HG02678 (cell line): ENCODE results near the gene ASTN2.

ENCODE experiments used
- ATAC-seq: cut with Tn5 transposase; IDR thresholded peaks from one replicate; pipeline ENCODE4 v1.9.1; 2021; ENCODE audit warnings: mild to moderate bottlenecking, moderate library complexity; ENCODE audit not compliant: unreplicated experiment

Gene ASTN2

GRCh38 chr9:116414374-116414773 is 1000.5 kb downstream of the ASTN2 start:
- no peak for ATAC-seq

DNA sequence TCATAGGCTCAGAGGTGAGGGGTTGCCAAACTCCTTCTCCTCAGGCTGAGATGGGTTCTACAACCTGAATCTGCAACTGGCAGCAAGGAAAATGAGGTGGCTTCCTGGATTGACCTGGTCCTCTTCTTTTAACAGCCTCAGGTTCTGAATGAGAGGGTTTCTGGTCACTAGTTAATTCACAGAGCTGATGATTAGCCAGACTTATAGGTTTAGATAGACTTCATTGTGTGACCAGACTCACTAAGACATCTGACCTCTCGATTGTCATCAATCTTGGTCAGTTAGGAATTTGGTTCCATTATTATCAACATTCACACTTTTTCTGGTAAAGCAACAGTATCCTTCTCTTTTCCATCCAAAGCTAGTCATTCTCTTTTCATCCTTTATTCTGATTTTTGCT is 1003.4 kb downstream of the ASTN2 start:
- ATAC-seq: no peak

- ATAC-seq: no peak
Measured at GRCh38 chr9:116409638-116410037, 1005.2 kb downstream of the ASTN2 start.

- ATAC-seq: no peak
Measured at GRCh38 chr9:116409129-116409528, 1005.7 kb downstream of the ASTN2 start.

DNA sequence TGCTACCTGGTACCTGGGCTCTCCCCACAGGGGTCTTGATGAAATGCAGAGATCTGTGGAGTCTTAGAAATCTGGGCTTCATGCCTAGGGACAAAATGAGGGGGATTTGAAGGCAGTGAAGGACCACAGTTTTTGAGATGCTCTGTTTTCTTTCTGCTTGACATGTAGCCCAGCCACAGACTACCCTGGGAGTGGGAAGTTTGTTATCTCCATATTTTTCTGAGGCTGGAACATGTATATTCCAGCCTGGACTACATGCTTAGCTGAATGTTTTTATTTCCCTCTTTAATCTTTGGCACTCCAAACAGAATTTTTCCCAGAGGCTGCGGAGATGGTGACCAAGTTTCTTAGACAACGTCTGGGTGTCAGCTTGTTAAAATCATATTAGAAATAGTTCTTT is 1008.4 kb downstream of the ASTN2 start:
- ATAC-seq: no peak

GRCh38 chr9:116405321-116405720 is 1009.5 kb downstream of the ASTN2 start:
- ATAC-seq: no peak

DNA sequence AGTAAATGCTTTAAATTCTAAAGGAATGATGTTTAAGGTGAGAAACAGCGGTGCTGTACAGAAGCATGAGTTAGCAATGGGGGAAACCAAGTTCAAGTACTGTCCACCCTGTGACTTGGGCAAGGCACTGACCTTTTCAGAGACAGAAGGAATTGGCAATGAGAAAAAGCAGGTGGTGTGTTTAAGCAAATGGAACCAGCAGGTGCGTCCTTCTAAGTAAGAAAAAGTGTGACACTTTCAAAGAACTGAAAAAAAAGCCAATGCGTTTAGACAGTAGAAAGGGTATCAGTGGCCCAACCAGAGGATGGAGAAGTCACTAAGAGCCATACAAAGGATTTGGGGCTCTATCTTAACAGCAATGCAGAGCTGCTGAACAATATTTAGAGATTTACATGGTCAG is 1010.6 kb downstream of the ASTN2 start:
- no peak for ATAC-seq

DNA sequence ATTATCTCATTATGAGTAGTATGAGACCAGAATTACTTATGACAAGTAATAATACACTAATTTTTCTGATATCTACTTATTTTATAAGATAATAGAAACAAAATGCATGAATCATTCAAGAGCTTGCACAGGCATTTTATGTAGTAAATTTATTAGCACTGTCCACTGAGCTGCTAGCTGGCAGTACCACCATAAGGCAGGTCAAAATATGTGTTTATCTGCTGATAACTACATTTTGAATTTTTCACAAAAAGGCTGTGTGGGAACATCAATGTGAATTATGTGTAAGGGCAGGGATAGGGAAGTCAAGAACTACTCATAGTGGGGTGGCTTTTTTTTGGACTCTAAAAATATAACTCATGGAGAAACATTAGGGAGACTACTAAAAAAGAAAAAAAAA is 1011.7 kb downstream of the ASTN2 start:
- no peak for ATAC-seq

GRCh38 chr9:116395699-116396037 is 1019.2 kb downstream of the ASTN2 start:
- no peak for ATAC-seq

DNA sequence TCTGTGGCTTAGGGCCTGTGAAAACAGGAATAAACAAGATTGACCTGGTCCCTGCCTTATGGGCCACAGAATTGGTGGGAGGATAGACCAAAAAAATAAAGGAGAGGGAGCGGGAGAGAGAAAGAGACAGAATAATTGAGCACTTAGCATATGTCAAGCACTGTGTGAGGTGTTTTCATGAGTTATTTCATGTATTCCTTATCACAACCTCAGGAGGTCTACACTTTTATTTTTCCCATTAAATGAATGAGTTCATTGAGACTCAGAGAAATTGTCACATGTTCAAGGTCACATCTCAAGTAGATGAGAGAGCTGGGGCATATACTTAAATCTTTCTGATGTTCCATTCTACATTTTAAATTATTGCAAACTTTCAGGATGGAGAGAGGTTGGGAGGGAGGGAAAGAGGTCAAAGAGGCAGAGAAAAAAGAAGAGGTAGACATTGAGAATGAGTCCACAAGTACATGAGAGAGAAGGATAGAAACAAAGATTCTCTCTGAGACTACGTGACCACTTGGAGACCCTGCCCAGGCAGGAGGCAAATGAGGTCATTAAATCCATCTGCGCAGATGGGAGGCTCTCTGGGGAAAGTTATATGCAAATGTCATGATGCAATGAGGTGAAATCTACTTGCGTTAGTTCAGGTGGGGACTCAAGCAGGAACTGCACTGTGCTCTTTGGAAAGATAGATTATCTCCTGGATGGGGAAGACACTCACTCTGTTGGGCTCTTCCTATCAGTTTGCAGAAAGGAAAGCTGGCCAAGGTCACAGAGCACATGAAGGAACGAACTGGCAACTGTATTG is 1019.8 kb downstream of the ASTN2 start:
- ATAC-seq: no peak

DNA sequence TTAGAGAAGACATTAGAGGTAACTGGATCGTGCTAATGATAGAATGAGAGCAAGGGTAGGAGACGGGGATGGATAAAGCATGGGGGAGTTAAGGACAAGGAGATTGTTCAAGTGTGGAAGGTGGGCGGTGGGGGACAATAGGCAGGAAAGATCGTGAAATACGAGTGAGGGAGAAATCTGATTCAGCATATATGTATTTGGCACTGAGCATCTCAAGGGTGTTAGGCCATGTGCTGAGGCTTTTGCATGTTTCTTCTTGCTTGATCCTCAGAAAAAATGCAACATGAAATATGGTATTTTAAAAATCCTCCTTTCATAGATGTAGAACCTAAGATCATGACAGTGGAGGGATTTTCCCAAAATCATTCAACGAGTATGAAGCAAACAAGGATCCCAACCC is 1020.8 kb downstream of the ASTN2 start:
- ATAC-seq: no peak

DNA sequence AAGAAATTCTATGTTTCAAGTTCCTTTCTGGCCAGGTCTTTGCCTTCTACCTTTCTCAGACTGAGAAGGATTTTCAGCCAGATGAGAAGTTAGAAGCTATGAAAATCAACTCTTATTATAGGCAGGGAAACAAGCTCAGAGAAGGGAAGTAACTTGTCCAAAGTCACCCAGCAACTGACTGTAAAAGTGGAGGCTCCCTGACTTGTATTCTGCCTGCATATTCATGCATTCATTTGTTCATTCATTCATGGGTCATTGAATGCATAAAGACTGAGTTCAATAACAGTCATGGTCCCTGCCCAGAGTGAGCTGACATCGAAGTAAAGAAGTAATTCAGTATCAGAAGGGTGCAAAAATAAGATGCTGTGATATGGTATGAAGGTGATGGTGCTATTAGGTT is 1021.7 kb downstream of the ASTN2 start:
- ATAC-seq: no peak

DNA sequence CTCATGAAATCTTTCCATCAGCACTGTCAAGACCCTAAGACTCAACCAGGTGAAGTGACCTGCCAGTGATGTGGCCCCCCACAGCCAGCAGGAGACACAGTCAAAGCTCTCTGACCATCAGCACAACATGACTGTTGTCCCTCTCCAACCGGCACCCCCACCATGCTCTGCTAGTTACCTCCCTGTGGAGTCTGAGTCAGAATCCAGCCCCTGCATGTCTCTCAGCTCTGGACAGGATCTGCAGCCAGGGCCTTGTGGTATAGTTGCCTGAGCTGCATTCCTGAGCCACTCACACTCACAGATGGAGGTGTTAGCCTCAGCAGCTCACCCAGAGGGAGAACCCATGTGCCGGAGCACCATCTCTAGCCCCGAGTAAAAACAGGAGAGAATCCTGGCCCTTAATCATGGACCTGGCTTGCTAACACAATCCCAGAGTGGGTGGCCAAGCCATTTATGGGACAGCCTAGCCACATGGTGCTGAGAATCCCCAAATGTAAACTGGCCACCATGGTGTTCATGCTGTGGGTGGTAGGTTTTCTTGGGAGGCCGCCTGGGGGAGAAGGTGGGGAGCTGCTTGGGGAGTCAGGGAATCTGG is 1023.5 kb downstream of the ASTN2 start:
- no peak for ATAC-seq

DNA sequence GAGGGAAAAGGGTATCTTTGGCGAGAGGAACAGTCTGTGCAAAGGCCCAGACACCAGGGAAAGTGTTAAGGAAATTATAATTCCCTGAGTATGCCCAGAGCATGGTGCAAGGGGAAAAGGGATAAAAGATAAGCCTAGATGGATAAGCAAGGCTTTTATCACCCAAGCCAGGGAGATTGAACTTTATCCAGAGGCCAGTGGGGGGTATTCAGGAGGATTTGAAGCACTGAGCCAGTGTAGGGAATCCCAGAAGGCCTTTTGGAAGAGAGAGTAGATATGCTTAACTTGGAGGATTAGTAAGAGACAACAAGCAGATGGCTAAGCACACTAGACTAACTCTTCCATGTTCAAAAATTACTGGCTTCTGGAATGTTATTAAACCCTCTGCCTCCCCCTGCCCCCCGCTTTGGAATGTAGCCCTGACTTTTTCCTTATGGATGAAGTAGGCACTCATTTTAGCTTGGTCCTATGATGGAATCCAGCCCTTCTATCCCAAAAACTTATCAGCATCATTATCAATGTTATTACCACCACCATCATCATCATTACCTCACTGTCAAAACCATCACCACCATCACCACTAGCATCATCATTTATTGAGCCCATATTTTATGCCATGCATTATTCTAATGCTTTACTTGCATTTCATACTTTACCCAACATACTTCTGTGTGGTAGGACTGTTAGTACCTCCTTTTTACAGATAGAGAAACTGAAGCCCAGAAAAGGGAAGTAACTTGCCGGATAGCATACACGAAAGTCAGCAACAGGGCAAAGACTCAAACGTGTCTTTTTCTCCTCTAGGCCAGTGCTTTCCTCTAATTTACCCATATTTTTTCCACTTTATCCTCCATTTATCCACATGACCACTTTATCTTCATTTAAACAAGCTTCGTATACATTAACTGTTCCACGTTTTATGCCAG is 1024.3 kb downstream of the ASTN2 start:
- peak; percentile 70 for ATAC-seq

- no peak for ATAC-seq
Measured at GRCh38 chr9:116389541-116390302, 1025.1 kb downstream of the ASTN2 start.

DNA sequence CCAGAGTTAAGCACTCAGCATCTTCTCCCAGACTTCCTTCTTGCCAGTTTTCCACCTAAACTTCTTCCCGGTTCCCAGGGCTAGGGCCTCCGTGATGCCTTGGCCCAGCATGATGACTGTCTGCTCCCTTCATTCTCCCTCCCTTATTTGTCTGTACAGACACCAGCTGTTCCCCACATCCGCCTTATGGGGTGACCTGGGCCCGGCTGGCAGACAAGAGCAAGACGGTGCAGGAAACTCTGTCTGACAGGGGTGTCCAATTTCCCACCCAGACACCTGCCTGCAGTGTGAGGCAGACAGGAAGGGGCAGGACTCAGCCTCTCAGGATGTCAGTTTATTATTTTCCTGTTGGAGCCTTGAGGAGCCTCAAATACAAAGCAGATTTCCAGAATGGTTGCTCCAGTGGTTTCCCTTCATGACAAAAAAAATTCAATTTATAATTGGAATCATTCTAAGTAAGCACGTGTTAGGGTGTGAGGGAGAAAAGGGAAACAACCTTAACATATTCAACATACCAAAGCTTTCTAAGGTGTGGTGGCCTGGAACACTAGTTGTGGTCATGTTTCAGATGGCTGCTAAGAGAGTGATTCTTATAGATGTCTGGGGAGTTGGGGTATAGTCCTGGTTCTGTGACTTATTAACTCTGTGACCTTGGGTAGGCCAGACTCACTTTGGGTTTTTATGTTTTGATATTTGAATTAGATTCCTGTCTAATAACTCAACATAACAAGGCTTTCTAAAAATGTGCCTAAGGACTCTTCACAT is 1026.7 kb downstream of the ASTN2 start:
- ATAC-seq: peak; percentile 42

- no peak for ATAC-seq
Measured at GRCh38 chr9:116383936-116384335, 1030.9 kb downstream of the ASTN2 start.

DNA sequence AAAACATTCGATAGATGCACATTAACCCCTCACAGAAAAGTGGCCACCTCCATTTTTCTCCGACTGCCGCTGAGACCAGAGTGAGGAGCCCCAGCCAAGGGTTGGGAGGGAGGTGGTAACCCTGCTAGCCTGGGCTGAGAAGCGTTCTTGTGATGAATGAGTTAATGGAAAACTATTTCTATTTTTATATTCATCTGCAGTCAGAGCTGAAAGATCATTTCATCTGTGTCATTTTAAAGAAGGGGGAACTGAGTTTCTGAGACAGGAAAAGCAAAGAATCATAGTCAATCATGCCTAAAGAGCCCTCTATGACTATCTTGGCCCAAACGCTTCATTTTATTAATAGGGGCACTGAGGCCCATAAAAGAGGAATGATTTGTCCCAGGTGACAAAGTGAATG is 1031.7 kb downstream of the ASTN2 start:
- ATAC-seq: no peak

DNA sequence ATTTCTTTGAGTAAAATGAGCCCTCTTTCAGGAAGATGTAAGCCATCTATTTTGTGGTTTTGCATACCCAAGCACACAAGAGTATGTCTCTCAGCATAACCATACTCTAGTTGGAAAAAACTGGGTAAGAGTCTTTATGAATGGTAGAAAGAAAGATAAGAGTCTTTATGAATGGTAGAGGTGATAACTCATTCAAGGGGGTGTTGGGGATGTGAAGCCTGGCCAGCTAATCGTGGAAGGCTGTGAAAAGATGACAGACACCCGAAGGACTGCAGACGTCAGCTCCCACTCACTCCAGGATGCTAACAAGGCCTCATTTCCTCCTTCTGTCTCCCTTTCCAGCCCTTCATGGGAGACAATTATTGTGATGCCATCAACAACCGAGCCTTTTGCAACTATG is 1032.8 kb downstream of the ASTN2 start:
- ATAC-seq: no peak

DNA sequence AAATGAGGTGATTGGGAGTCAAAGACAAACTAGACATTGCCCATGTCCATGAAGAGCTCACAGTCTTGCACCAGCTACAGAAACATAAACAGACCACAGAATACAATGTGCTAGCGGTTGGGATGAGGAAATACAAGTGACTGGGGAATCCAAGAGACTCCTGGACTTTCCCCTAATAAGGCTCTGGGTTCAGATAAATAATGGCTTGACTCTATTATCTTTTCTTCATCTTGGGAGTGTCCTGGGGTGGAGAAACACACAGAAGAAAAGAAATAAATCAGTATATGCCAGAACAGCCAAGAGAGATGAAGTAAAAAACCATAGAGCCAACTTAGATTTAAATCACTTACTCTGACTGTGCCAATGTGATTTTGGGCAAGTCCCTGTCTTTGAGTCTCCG is 1033.5 kb downstream of the ASTN2 start:
- ATAC-seq: no peak
